PC-9 (cell line): Measurements from ENCODE around the gene RIMBP2. TPM values are rescaled to one million over a fixed set of nuclear protein-coding genes. Genes with fewer than 3 reads are reported as not detected.
"Not testable (repeated sequence)": the region's sequence is repeated elsewhere in the genome, so short reads cannot be mapped to it uniquely, and the experiment has no call there.

ENCODE experiments used
- BruUV-seq: library from RNA; stranded (reverse); fragments of 400-500 nt; replicated peaks from 2 replicates; lab custom pipeline; 2021; lab: Mats Ljungman, UMichigan
- CTCF ChIA-PET: fragments of 300-600 bp; sonication (Branson Sonifier 250); formaldehyde crosslinking; loops from one replicate; lab custom pipeline; 2022; ENCODE audit warnings: antibody characterized with exemption; lab: Charles Lee
- POLR2A ChIA-PET: fragments of 300-600 bp; sonication (Branson Sonifier 250); formaldehyde crosslinking; loops from one replicate; lab custom pipeline; 2022; ENCODE audit warnings: antibody characterized with exemption; ENCODE audit not compliant: unreplicated experiment; lab: Charles Lee
- DNase-seq, 2 experiments: peaks; one replicate each; pipeline versions ENCODE4 v3.0.0 to v3.0.0-alpha.2; 2015 to 2022; ENCODE audit warnings: mixed read lengths in 1 of 2
- H2AFZ ChIP-seq: fragments of 200-600 bp; sonication (generic); 2 replicates; pipeline ENCODE4 v1.8.1; 2017; ENCODE audit warnings: antibody characterized with exemption
- H3F3A ChIP-seq: fragments of 200-600 bp; sonication (generic); 2 replicates; pipeline ENCODE4 v1.8.1; 2017; ENCODE audit warnings: antibody characterized with exemption, mild to moderate bottlenecking, low read depth; ENCODE audit not compliant: insufficient read depth
- H3K27ac ChIP-seq: fragments of 200-600 bp; sonication (generic); 2 replicates; pipeline ENCODE4 v1.6.1; 2016; ENCODE audit warnings: mixed run types
- H3K27me3 ChIP-seq: fragments of 200-600 bp; sonication (generic); 2 replicates; pipeline ENCODE4 v1.6.1; 2016; ENCODE audit warnings: low read depth, mixed run types; ENCODE audit not compliant: insufficient read depth
- H3K36me3 ChIP-seq: fragments of 200-600 bp; sonication (generic); 2 replicates; pipeline ENCODE4 v1.6.1; 2016; ENCODE audit warnings: low read depth, mixed run types
- H3K4me1 ChIP-seq: fragments of 200-600 bp; sonication (generic); replicated peaks from 2 replicates; pipeline ENCODE4 v1.6.1; 2016; ENCODE audit warnings: mixed run types; ENCODE audit not compliant: insufficient read depth
- H3K4me2 ChIP-seq: fragments of 200-600 bp; sonication (generic); 2 replicates; pipeline ENCODE4 v1.6.1; 2017; ENCODE audit warnings: mixed run types
- H3K4me3 ChIP-seq: fragments of 200-600 bp; sonication (generic); 2 replicates; pipeline ENCODE4 v1.6.1; 2016; ENCODE audit warnings: mixed run types
- H3K79me2 ChIP-seq: fragments of 200-600 bp; sonication (generic); 2 replicates; pipeline ENCODE4 v1.6.1; 2017; ENCODE audit warnings: low read depth, mixed run types
- H3K9me2 ChIP-seq: fragments of 200-600 bp; sonication (generic); 2 replicates; pipeline ENCODE4 v1.8.1; 2017; ENCODE audit warnings: mild to moderate bottlenecking; ENCODE audit not compliant: insufficient read depth
- H3K9me3 ChIP-seq: fragments of 200-600 bp; sonication (generic); 2 replicates; pipeline ENCODE4 v1.8.1; 2016; ENCODE audit warnings: low read depth; ENCODE audit not compliant: insufficient read depth
- H4K20me1 ChIP-seq: fragments of 200-600 bp; sonication (generic); 2 replicates; pipeline ENCODE4 v1.8.1; 2017; ENCODE audit not compliant: insufficient read depth
- EZH2 ChIP-seq: fragments of 200-600 bp; sonication (generic); IDR thresholded peaks from 2 replicates; pipeline ENCODE4 v1.8.0; 2017; ENCODE audit warnings: antibody characterized with exemption, low read depth
- intact Hi-C: fragments of 100-400 bp; cut with micrococcal nuclease; formaldehyde crosslinking; loops from one replicate; pipeline ENCODE4 v1.10.0; 2022; ENCODE audit not compliant: unreplicated experiment
- total RNA-seq: library from RNA; stranded (reverse); gene quantifications from 2 replicates; pipeline ENCODE4 v1.2.3, GENCODE V29; 2021
- TF ChIP-seq, protein P1 (sequence below): fragments of 200-600 bp; sonication (generic); conservative IDR thresholded peaks from 2 replicates; pipeline ENCODE4 v1.6.1; 2017; ENCODE audit warnings: mixed run types, antibody characterized with exemption, mild to moderate bottlenecking, moderate library complexity

The RIMBP2 gene
- total RNA-seq, 1 experiment from 2014 or later = not detected

- H3K4me2 ChIP-seq = no peak overlapping the region
- H3K9me3 ChIP-seq = no peaks in the 10 kb centered on the region
- POLR2A ChIA-PET = no interaction called here
- peaks cover 83% of the 10 kb centered on the region for H3K27me3 ChIP-seq
- CTCF ChIA-PET = no interaction called here
- no peak overlapping the region for H3K4me3 ChIP-seq
- H3K9me2 ChIP-seq = no peaks in the 10 kb centered on the region
- TF ChIP-seq, protein P1, sequence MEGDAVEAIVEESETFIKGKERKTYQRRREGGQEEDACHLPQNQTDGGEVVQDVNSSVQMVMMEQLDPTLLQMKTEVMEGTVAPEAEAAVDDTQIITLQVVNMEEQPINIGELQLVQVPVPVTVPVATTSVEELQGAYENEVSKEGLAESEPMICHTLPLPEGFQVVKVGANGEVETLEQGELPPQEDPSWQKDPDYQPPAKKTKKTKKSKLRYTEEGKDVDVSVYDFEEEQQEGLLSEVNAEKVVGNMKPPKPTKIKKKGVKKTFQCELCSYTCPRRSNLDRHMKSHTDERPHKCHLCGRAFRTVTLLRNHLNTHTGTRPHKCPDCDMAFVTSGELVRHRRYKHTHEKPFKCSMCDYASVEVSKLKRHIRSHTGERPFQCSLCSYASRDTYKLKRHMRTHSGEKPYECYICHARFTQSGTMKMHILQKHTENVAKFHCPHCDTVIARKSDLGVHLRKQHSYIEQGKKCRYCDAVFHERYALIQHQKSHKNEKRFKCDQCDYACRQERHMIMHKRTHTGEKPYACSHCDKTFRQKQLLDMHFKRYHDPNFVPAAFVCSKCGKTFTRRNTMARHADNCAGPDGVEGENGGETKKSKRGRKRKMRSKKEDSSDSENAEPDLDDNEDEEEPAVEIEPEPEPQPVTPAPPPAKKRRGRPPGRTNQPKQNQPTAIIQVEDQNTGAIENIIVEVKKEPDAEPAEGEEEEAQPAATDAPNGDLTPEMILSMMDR = no peak
- no peak for TF ChIP-seq EZH2
- no peaks in the 10 kb centered on the region for H3F3A ChIP-seq
- BruUV-seq = no TSS peak
- H3K4me1 ChIP-seq = no peaks in the 10 kb centered on the region
- no peaks in the 10 kb centered on the region for H4K20me1 ChIP-seq
- no peaks in the 10 kb centered on the region for H3K79me2 ChIP-seq
- DNase-seq = no peak
- H3K27ac ChIP-seq = no peak overlapping the region
- H3K36me3 ChIP-seq = no peaks in the 10 kb centered on the region
- H2AFZ ChIP-seq = no peak overlapping the region
- intact Hi-C loops = no loop called here
Observed at GRCh38 chr12:130696379-130697100, 19.6 kb downstream of the RIMBP2 start.

GRCh38 chr12:130695061-130695460 is 21.0 kb downstream of the RIMBP2 start:
- intact Hi-C loops = no loop called here
- POLR2A ChIA-PET = no interaction called here
- CTCF ChIA-PET = no interaction called here

DNA sequence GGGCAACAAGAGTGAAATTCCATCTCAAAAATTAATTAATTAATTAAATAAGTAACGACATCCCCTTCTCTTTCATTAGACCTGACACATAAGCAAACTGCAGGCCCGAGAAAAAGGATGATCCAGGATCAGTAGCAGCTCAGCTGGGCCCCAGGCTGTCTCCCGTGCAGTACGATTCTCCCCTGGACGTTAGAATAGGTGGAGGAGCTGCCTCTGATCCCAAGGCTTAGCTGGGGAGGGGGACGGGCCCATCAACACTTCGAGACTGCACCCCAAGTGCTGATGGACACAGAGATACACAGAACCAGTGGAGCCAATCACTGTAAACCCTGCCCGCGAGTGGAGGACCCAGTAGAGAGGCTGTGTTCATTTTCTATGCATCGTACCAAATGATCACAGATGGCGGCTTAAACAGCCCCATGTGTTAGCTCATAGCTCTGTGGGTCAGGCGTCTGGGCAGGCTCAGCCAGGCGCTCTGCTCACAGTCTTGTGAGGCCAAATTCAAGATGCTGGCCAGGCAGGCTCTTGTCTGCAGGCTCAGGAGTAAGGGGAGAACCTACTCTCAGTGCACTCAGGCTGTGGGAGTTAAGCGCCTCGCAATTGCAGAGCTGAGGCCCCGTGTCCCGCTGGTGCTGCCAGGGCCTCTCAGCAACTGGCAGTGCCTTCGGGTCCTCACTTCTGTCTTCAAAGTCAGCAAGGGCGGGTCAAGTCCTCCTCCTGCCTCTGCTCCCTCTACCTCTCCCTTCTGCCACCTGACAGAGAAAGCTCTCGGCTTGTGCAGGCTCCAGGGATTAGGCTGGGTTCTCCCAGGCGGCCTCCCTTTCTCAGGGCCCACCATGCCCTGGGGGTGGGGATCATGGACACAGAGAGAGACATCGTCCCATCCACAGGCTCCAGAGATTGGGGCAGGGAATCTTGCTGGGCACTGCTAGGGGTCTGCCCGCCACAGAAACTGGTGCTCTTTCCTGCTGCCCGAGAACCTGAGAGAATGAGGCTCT is 26.4 kb downstream of the RIMBP2 start:
- Histone ChIP-seq H3K4me1 (no peaks in the 10 kb centered on the region), H3K27ac (no peak overlapping the region), H3K4me2 (no peak overlapping the region), H3F3A (no peaks in the 10 kb centered on the region), H3K27me3 (peaks cover 95% of the 10 kb centered on the region), H3K36me3 (no peaks in the 10 kb centered on the region), H3K4me3 (no peak overlapping the region), H3K79me2 (no peaks in the 10 kb centered on the region), H4K20me1 (no peaks in the 10 kb centered on the region), H2AFZ (no peak overlapping the region), H3K9me2 (no peaks in the 10 kb centered on the region), H3K9me3 (no peaks in the 10 kb centered on the region)
- POLR2A ChIA-PET = no interaction called here
- CTCF ChIA-PET = no interaction called here
- intact Hi-C loops = no loop called here
- no TSS peak for BruUV-seq
- no peak for DNase-seq
- no peak for TF ChIP-seq EZH2
- TF ChIP-seq, protein P1 = no peak

More at GRCh38 chr12:130695061-130695460, 21.0 kb downstream of the RIMBP2 start:
- no peaks in the 10 kb centered on the region for H3F3A ChIP-seq
- H3K27me3 ChIP-seq = peaks cover 85% of the 10 kb centered on the region
- no peak overlapping the region for H3K4me2 ChIP-seq
- H3K9me3 ChIP-seq = no peaks in the 10 kb centered on the region
- H3K9me2 ChIP-seq = no peaks in the 10 kb centered on the region
- no peaks in the 10 kb centered on the region for H3K4me1 ChIP-seq
- no peaks in the 10 kb centered on the region for H3K36me3 ChIP-seq
- no peak overlapping the region for H3K4me3 ChIP-seq
- no peak overlapping the region for H2AFZ ChIP-seq
- no TSS peak for BruUV-seq
- H4K20me1 ChIP-seq = no peaks in the 10 kb centered on the region
- DNase-seq = no peak
- no peaks in the 10 kb centered on the region for H3K79me2 ChIP-seq
- H3K27ac ChIP-seq = no peak overlapping the region
- no peak for TF ChIP-seq EZH2
- TF ChIP-seq, protein P1 = no peak

- H3K27ac ChIP-seq, H3K4me1 ChIP-seq, H3K4me3 ChIP-seq, BruUV-seq, POLR2A ChIA-PET, CTCF ChIA-PET, H3K9me3 ChIP-seq, H2AFZ ChIP-seq, H3K9me2 ChIP-seq, H3K79me2 ChIP-seq, H3K4me2 ChIP-seq, DNase-seq, H4K20me1 ChIP-seq, H3F3A ChIP-seq, intact Hi-C loops, H3K36me3 ChIP-seq: not testable (repeated sequence)
- H3K27me3 ChIP-seq = peaks cover 95% of the 10 kb centered on the region
Observed at GRCh38 chr12:130688999-130689398, 27.1 kb downstream of the RIMBP2 start.
